ENCODE results near the gene CFAP100.
A peak's percentile ranks its signal among the peaks of the same experiment; 100 is the strongest.

The CFAP100 gene

DNA sequence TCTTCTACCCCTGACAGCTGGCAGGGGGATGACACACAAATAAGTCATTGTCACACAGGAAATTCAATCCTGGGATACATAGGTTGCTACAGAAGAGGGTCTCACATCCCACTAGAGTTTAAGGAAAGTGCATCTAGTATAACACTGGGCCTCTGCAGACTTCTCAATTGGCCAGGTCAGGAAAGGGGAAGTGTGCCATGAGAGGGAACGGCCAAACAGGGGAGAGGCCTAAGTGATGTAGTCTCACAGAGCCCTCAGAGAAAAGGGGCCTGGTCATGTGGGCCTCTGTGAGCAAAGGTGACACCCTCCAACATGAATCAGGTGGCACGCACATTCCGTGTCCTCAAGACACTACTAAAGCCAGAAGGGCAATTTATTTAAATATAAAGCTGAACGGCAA is 69.8 kb downstream of the CFAP100 start:
- DNase-seq (ENCODE audit: low read depth), result no peak
- H3K4me3 ChIP-seq (ENCODE audit: control insufficient read depth, low read depth, low read length), result no peak overlapping the region
- TF ChIP-seq, protein P1, sequence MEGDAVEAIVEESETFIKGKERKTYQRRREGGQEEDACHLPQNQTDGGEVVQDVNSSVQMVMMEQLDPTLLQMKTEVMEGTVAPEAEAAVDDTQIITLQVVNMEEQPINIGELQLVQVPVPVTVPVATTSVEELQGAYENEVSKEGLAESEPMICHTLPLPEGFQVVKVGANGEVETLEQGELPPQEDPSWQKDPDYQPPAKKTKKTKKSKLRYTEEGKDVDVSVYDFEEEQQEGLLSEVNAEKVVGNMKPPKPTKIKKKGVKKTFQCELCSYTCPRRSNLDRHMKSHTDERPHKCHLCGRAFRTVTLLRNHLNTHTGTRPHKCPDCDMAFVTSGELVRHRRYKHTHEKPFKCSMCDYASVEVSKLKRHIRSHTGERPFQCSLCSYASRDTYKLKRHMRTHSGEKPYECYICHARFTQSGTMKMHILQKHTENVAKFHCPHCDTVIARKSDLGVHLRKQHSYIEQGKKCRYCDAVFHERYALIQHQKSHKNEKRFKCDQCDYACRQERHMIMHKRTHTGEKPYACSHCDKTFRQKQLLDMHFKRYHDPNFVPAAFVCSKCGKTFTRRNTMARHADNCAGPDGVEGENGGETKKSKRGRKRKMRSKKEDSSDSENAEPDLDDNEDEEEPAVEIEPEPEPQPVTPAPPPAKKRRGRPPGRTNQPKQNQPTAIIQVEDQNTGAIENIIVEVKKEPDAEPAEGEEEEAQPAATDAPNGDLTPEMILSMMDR (conservative IDR thresholded peaks at IDR 0.05; ENCODE audit: control insufficient read depth, insufficient read depth, low read depth, low read length), result no peak

GRCh38 chr3:126464997-126465396 is 70.3 kb downstream of the CFAP100 start:
- no peak for DNase-seq (ENCODE audit: low read depth)
- H3K4me3 ChIP-seq (ENCODE audit: control insufficient read depth, low read depth, low read length), result no peak overlapping the region
- TF ChIP-seq, protein P1 (conservative IDR thresholded peaks at IDR 0.05; ENCODE audit: control insufficient read depth, insufficient read depth, low read depth, low read length), result no peak

GRCh38 chr3:126465928-126466544 is 71.3 kb downstream of the CFAP100 start:
- no peak overlapping the region for H3K4me3 ChIP-seq (ENCODE audit: control insufficient read depth, low read depth, low read length)
- TF ChIP-seq, protein P1 (conservative IDR thresholded peaks at IDR 0.05; ENCODE audit: control insufficient read depth, insufficient read depth, low read depth, low read length), result no peak
- no peak for DNase-seq (ENCODE audit: low read depth)

DNA sequence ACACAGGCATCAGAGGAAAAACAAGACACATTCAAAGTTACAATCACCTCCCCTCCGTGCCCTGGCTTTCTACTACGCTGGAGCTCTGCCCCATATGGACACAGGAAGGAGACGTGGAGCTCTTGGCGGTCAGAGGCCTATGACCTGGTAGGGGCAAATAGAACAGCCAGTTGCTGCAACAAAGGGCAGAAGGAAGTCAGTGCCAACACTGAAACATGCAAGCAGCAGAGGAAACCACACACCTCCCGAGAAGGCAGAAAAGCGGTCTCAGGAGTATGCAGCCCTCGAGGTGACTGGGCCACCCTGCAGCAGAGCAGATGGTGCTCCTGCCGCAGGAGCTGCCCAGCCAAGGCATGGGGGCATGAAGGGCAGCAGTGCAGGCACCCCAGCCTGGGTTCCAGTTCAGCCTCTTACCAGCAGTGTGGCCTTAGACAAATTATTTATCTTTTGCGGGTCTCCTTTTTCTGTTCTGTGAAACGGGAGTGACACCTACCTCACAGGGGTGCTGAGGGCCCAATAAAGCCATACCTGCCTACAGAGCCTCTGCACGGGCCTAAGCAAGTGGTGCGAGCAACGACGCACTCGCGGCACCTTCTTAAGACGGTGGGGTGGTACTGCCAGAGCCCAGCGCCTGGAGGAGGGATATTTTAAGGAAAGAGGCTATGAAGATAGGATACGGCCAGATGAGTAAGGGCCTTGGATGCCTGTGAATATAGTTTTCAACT is 72.3 kb downstream of the CFAP100 start:
- no peak for DNase-seq (ENCODE audit: low read depth)
- TF ChIP-seq, protein P1 (conservative IDR thresholded peaks at IDR 0.05; ENCODE audit: control insufficient read depth, insufficient read depth, low read depth, low read length), result no peak
- H3K4me3 ChIP-seq (ENCODE audit: control insufficient read depth, low read depth, low read length), result no peak overlapping the region

GRCh38 chr3:126467611-126467955 is 72.9 kb downstream of the CFAP100 start:
- TF ChIP-seq, protein P1 (conservative IDR thresholded peaks at IDR 0.05; ENCODE audit: control insufficient read depth, insufficient read depth, low read depth, low read length), result no peak
- H3K4me3 ChIP-seq (ENCODE audit: control insufficient read depth, low read depth, low read length), result no peak overlapping the region
- DNase-seq (ENCODE audit: low read depth), result no peak

- no peak overlapping the region for H3K4me3 ChIP-seq (ENCODE audit: control insufficient read depth, low read depth, low read length)
- TF ChIP-seq, protein P1 (conservative IDR thresholded peaks at IDR 0.05; ENCODE audit: control insufficient read depth, insufficient read depth, low read depth, low read length), result no peak
- DNase-seq (ENCODE audit: low read depth), result peak; percentile 54
Observed at GRCh38 chr3:126468028-126468891, 73.6 kb downstream of the CFAP100 start.

Data from fibroblast of mammary gland (primary cell).